Cardiac fibroblast (primary cell): ENCODE results near the gene EEF2K.

Experiments
- DNase-seq, 2 donors: peaks; one replicate each; pipeline versions ENCODE4 v3.0.0 to v3.0.0-alpha.2; 2010; ENCODE audit warnings: low read depth in 2 of 2
- H3K4me3 ChIP-seq, 2 donors: replicated peaks in 1 of 2; 1 replicate in 1 of 2; 2 replicates in 1 of 2; pipeline ENCODE4 v1.5.1; 2011; ENCODE audit warnings: low read depth in 2 of 2, low read length in 2 of 2, mild to moderate bottlenecking in 2 of 2, moderate library complexity in 1 of 2
- TF ChIP-seq, protein P1 (sequence below): IDR thresholded peaks from one replicate; pipeline ENCODE4 v1.5.1; 2011; ENCODE audit warnings: low read depth, mild to moderate bottlenecking, low read length, inconsistent platforms

The EEF2K gene

DNA sequence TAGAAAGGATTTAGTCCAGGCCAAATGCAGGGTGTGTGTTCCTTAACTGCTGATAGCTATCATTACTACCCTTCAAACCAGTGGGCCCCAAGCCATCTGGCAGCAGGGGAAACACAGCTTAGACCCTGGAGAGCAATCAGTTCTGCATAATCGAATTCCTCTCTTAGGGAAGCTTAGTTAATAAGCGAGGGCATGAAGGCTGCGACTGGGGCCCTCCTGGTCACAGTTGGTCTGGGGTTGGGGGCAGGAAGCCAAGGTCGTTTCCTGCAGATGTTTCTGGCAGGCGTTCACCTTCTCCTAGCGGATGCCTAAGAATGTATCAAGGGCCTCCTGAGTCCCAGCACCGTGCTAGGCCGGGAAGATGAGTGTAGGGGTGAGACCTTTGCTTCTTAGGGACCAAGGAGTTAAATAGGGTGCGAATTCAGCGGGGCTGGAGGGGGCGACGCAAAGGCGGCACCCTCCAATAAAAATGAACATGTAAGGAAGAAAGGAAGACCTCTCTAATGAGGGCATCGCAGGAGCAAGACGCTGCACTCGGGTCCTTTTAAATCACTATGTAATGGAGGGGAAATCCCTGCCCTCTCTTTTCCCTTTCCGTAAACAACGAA, 16.5 kb upstream of the EEF2K start:
- TF ChIP-seq, protein P1, sequence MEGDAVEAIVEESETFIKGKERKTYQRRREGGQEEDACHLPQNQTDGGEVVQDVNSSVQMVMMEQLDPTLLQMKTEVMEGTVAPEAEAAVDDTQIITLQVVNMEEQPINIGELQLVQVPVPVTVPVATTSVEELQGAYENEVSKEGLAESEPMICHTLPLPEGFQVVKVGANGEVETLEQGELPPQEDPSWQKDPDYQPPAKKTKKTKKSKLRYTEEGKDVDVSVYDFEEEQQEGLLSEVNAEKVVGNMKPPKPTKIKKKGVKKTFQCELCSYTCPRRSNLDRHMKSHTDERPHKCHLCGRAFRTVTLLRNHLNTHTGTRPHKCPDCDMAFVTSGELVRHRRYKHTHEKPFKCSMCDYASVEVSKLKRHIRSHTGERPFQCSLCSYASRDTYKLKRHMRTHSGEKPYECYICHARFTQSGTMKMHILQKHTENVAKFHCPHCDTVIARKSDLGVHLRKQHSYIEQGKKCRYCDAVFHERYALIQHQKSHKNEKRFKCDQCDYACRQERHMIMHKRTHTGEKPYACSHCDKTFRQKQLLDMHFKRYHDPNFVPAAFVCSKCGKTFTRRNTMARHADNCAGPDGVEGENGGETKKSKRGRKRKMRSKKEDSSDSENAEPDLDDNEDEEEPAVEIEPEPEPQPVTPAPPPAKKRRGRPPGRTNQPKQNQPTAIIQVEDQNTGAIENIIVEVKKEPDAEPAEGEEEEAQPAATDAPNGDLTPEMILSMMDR, result no peak
- peak overlapping the region; percentile 51 to 65 for H3K4me3 ChIP-seq
- DNase-seq, result peak; percentile 47 to 63

DNA sequence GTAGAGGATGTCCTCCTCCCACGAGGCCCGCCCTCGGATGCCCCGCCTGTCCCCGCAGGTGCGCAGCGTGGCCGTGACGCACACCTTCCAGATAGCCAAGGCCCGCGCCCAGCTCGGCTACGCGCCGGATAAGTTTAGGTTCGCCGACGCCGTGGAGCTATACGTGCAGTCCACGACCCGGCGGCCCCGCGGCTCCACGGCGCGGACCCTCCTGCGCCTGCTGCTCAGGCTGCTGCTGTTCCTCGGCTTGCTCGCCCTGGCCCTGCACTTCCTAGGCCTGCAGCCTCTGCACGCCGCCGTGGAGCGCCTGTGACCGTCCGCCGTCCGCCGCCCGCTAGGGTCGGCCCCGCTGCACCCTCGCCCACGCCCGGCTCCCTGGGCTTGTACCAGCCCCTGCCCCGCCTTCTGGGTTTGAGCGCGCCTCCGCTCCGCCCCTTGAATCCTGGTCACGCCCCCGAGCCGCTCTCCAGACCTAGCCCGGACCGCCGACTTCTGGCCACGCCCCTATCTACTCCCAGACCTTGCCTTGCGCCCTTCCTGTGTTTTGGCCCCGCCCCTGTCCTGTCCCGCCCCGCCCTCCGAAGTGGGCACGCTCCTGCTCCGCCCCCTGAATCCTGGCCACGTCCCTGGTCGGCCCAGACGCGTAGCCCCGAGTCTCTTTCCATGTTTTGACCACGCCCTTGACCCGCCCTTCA, 15.8 kb upstream of the EEF2K start:
- peak; percentile 100 for DNase-seq
- peak overlapping the region; percentile 51 to 65 for H3K4me3 ChIP-seq
- TF ChIP-seq, protein P1, result no peak

DNA sequence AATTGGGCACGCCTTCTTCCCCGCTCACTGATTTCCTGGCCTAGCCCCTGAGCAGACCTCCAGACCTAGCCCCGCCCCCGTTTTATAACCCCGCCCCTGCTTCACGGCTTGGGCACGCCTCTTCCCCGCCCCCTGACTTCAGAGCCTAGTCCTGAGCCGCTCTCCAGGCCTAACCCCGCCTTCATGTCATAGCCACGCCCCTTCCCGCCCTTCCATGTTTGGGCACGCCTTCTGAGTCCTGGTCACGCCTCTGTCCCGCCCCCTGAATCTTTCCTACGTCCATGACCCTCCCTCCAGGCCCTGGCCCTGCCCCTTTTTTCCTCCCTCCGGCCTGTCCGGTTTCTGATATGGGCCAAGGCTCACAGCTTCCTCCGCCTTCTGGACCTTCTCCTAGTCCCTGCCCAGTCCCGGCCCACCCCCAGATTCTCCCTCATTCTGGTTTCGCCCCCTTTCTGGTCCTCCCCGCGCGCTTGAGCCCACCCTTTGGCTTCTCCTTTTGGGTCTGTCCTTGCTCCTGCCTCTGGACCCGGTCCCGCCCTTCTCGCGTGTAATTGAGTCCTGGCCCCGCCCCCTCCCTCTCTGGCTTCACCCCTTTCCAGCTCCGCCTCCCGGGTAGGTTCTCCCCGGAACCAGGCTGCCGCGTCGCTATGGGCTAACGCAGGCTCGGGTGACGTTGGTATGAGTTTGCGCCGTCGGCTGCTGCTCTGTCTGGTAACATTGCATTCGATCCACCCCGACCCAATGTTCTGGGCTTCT, 15.1 kb upstream of the EEF2K start:
- DNase-seq, result peak; percentile 99 to 100
- peak overlapping the region; percentile 45 to 52 for H3K4me3 ChIP-seq
- TF ChIP-seq, protein P1, result no peak

DNA sequence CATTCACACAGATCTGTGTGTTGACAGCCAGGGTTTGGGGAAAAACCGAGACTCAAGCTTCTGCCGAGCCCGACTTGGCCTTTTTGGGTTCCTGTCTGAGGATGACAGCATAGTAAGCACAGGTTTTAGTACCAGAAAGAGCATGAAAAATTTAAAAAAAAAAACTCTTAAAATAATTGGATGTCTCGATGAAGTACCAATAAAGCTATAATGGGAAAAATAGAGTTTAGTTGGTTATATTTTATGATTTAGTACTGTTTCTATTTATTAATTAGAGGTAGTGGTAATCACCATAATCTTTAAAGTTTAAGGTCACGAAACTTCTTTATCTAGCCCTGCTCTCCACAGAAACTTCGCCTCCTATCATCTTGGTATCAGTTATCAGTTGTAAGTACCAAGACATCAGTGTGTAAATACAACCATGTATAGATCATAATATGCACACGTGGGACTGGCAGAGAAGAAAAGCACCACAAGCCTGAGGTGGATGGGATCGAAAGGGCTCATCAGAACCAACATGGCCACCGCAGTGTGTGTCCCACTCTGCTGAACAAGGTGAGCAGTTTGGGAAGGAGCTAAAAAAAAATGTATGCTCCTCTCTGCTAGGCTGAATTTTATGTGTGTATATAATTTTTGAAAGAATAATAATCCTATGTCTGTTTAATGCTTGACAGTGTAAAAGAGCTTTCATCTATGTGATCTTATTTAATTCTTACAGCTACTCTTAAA, 14.4 kb upstream of the EEF2K start:
- TF ChIP-seq, protein P1, result no peak
- DNase-seq, result peak in 1 of 2 donors; percentile 39
- peak overlapping the region; percentile 45 to 52 for H3K4me3 ChIP-seq

DNA sequence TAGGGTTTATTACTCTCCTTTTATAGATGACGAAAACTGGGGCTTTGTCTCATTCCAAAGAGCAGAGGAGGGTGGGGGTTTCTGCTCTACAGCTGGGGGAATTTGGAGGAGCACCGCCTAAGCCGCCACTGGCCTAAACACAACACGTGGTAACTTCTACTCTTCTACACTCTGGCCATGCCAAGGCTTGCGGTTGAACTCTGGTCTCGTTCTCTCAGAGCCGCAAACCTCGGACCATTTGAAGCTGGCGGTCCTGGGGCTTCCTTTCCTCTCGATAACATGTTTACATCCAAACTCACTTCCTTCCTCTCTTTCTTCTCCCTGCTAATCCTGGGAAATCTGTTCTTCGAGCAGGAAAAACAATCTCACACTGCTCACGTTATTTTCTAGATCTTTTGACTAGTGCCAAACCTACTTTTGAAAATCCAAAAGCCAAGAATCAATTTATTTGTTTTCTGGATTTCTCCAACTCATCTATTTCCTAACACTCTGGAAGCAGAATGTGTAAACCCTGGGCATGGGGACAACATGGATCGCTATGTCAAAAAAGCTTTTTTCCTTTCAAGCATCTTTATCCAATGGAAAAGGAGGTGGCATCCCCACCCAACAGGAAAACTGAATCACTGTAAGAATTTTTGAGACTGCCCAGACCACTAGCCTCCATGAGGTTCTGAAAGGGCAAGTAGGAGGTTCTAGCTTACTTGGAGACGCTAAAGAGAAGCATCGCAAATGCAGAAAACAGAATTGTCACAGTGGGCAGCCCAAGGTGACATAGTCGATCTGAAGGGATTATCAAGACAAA, 13.6 kb upstream of the EEF2K start:
- TF ChIP-seq, protein P1, result no peak
- peak; percentile 96 to 97 for DNase-seq
- peak overlapping the region in 1 of 2 donors; percentile 18 for H3K4me3 ChIP-seq

DNA sequence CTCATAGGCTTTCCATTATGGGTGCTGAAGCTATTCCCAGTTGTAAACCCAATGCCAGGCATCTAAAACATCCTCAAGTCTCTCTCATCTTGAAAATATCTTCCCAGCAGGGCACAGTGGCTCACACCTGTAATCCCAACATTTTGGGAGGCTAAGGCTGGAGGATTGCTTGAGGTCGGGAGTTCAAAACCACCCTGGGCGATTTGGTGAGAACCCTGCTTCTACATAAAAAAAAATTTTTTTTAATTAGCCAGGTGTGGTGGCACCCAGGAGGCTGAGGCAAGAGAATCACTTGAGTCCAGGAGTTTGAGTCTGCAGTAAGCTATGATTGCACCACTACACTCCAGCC, 13.0 kb upstream of the EEF2K start:
- TF ChIP-seq, protein P1, result no peak
- no peak for DNase-seq
- no peak overlapping the region for H3K4me3 ChIP-seq
